MCF 10A (cell line): ENCODE results near the gene PGR. TPM values are rescaled to one million over a fixed set of nuclear protein-coding genes. Genes with fewer than 3 reads are reported as not detected.
A peak's percentile ranks its signal among the peaks of the same experiment; 100 is the strongest.

Experiments
- Bru-seq: library from RNA; stranded (reverse); fragments of 400-500 nt; gene quantifications from one replicate; lab custom pipeline; 2021; lab: Mats Ljungman, UMichigan
- BruChase-seq, 2 experiments: library from RNA; stranded (reverse); fragments of 400-500 nt; gene quantifications; one replicate each; lab custom pipeline; 2021; lab: Mats Ljungman, UMichigan
- BruUV-seq: library from RNA; stranded (reverse); fragments of 400-500 nt; replicated peaks from 2 replicates; lab custom pipeline; 2021; lab: Mats Ljungman, UMichigan
- CTCF ChIA-PET: fragments of 300-600 bp; sonication (Branson Sonifier 250); formaldehyde crosslinking; extraction: SDS; loops from one replicate; lab custom pipeline; 2021; ENCODE audit warnings: antibody characterized with exemption, inconsistent platforms; lab: Yijun Ruan, JAX
- POLR2A ChIA-PET: fragments of 300-600, 350-650 bp; sonication (Branson Sonifier 250); formaldehyde crosslinking; extraction: SDS; loops from one replicate; lab custom pipeline; 2020; ENCODE audit warnings: antibody characterized with exemption, inconsistent platforms; lab: Yijun Ruan, JAX
- DNase-seq: peaks from one replicate; pipeline ENCODE4 v3.0.0-alpha.2; 2018; ENCODE audit not compliant: unreplicated experiment
- H3K27ac Mint-ChIP-seq: one replicate; pipeline ENCODE4 v1.8.0; 2022; ENCODE audit warnings: mild to moderate bottlenecking, low read depth, mixed read lengths; ENCODE audit not compliant: unreplicated experiment
- H3K27me3 Mint-ChIP-seq: one replicate; pipeline ENCODE4 v1.8.0; 2022; ENCODE audit warnings: mixed read lengths; ENCODE audit not compliant: insufficient read depth, unreplicated experiment
- H3K36me3 Mint-ChIP-seq: one replicate; pipeline ENCODE4 v1.8.0; 2022; ENCODE audit warnings: mild to moderate bottlenecking, moderate library complexity, mixed read lengths; ENCODE audit not compliant: insufficient read depth, unreplicated experiment
- H3K4me1 Mint-ChIP-seq: one replicate; pipeline ENCODE4 v1.8.0; 2022; ENCODE audit warnings: mixed read lengths; ENCODE audit not compliant: insufficient read depth, unreplicated experiment
- H3K4me3 Mint-ChIP-seq: one replicate; pipeline ENCODE4 v1.8.0; 2022; ENCODE audit warnings: mild to moderate bottlenecking, moderate library complexity, mixed read lengths; ENCODE audit not compliant: unreplicated experiment
- H3K9me3 Mint-ChIP-seq: one replicate; pipeline ENCODE4 v1.8.0; 2022; ENCODE audit warnings: mixed read lengths; ENCODE audit not compliant: unreplicated experiment
- intact Hi-C: fragments of 100-400 bp; cut with micrococcal nuclease; formaldehyde crosslinking; loops from 2 replicates; pipeline ENCODE4 v1.14.1; 2022
- long read RNA-seq: library from polyadenylated mRNA; stranded (forward); transcript quantifications from one replicate; pipeline ENCODE4 v2.0.0, GENCODE V29; 2022
- total RNA-seq: library from RNA; stranded (reverse); gene quantifications from 2 replicates; pipeline ENCODE4 v1.2.3, GENCODE V29; 2022
- TF ChIP-seq, protein P1 (sequence below): fragments of 200-600 bp; IDR thresholded peaks from one replicate; pipeline ENCODE4 v1.8.0; 2022; ENCODE audit warnings: antibody characterized with exemption, mild to moderate bottlenecking; ENCODE audit not compliant: unreplicated experiment

Gene PGR
- total RNA-seq (not detected in 2 replicates), Bru-seq, nascent RNA (percentile 2 among the genes with signal in this experiment), BruChase-seq, experiment 1, labeled RNA remaining after a 6-hour chase (percentile 1 among the genes with signal in this experiment), BruChase-seq, experiment 2, labeled RNA remaining after a 2-hour chase (percentile 1 among the genes with signal in this experiment)
- long read RNA-seq = 0 reads

DNA sequence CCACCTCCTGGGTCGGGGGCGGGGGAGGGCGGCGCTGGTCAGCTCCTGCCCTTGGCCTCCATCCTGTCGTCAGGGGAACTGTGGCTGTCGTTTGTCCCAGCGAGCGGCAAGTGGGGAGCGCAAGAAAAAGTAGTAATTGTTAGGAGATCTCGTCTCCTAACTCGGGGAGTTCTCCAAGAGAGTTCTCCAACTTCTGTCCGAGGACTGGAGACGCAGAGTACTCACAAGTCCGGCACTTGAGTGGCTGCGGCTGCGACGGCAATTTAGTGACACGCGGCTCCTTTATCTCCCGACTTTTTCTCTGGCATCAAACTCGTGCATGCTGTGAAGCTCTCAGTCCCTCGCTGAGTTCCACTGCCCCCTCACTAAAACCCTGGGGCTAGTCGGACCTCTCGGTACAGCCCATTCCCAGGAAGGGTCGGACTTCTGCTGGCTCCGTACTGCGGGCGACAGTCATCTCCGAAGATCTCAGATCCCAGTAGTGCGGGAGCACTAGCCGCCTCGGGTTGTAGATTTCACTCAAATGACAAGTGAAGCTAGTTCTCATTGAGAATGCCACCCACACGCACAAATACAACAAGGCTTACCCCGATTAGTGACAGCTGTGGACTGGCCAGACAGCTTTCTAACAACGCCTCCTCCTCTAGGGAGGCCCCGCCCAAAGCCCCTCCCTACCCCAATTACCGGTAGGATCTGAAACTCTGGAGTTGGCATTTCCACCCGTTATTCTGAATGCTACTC, at the start of gene PGR:
Gene PGR (minus strand): TSS at position 611 of the 741 bp plus-strand sequence. CDS start 743 bp downstream, outside the sequence.
- CTCF ChIA-PET = no interaction called here
- Mint-ChIP-seq H3K9me3 (no peaks in the 10 kb centered on the region), H3K27me3 (no peaks in the 10 kb centered on the region), H3K4me3 (no peak within 1 kb of the TSS), H3K36me3 (no peaks in the 10 kb centered on the region), H3K27ac (no peak within 1 kb of the TSS), H3K4me1 (no peaks in the 10 kb centered on the region)
- POLR2A ChIA-PET = no interaction called here
- TF ChIP-seq, protein P1, sequence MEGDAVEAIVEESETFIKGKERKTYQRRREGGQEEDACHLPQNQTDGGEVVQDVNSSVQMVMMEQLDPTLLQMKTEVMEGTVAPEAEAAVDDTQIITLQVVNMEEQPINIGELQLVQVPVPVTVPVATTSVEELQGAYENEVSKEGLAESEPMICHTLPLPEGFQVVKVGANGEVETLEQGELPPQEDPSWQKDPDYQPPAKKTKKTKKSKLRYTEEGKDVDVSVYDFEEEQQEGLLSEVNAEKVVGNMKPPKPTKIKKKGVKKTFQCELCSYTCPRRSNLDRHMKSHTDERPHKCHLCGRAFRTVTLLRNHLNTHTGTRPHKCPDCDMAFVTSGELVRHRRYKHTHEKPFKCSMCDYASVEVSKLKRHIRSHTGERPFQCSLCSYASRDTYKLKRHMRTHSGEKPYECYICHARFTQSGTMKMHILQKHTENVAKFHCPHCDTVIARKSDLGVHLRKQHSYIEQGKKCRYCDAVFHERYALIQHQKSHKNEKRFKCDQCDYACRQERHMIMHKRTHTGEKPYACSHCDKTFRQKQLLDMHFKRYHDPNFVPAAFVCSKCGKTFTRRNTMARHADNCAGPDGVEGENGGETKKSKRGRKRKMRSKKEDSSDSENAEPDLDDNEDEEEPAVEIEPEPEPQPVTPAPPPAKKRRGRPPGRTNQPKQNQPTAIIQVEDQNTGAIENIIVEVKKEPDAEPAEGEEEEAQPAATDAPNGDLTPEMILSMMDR = no peak
- no TSS peak for BruUV-seq
- intact Hi-C loops = no loop called here
- DNase-seq = no peak

DNA sequence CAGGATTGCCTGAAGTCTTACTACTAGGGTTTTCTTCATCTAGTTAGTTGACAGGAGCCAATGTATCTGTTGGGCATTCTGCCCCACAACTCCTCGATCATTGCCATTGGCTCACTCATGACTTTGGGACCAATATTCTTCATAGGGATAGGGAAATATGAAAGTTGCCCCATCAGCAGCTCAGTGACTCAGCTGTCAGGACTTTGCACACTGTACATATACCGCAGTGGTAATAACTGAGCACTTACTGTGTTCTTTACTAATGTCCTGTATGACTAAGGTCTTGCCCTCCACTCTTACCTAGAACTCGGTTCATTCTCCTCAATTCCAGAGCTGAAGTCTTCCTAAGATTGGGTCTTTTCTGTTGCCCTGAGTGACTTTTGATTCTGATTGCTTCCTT, 46.8 kb upstream of the PGR start:
- TF ChIP-seq, protein P1 = no peak
- H3K9me3 Mint-ChIP-seq = no peaks in the 10 kb centered on the region
- ChIA-PET POLR2A (no interaction called here), CTCF (interaction anchor here (1.5 kb wide), 1 partner anchor 10 kb away, joined by 3 read pairs; no protein-coding TSS in a partner anchor)
- no TSS peak for BruUV-seq
- intact Hi-C loops = no loop called here
- peak; percentile 46 for DNase-seq
- no peaks in the 10 kb centered on the region for H3K4me1 Mint-ChIP-seq
- H3K27me3 Mint-ChIP-seq = no peaks in the 10 kb centered on the region
- no peak overlapping the region for H3K4me3 Mint-ChIP-seq
- H3K27ac Mint-ChIP-seq = no peak overlapping the region
- H3K36me3 Mint-ChIP-seq = no peaks in the 10 kb centered on the region

- H3K4me3 Mint-ChIP-seq = no peak overlapping the region
- no TSS peak for BruUV-seq
- CTCF ChIA-PET = interaction anchor here (0.6 to 1.4 kb wide), 2 partner anchors 86 to 189 kb away, joined by 3 read pairs; no protein-coding TSS in a partner anchor
- TF ChIP-seq, protein P1 = no peak
- H3K4me1 Mint-ChIP-seq = no peaks in the 10 kb centered on the region
- H3K36me3 Mint-ChIP-seq = no peaks in the 10 kb centered on the region
- DNase-seq = no peak
- H3K27me3 Mint-ChIP-seq = peaks cover 13% of the 10 kb centered on the region
- H3K27ac Mint-ChIP-seq = no peak overlapping the region
- no peaks in the 10 kb centered on the region for H3K9me3 Mint-ChIP-seq
- intact Hi-C loops = no loop called here
- POLR2A ChIA-PET = interaction anchor here (1.6 kb wide), 1 partner anchor 12 kb away, joined by 3 read pairs; no protein-coding TSS in a partner anchor
Measured at GRCh38 chr11:101169944-101170343, 40.3 kb upstream of the PGR start.

DNA sequence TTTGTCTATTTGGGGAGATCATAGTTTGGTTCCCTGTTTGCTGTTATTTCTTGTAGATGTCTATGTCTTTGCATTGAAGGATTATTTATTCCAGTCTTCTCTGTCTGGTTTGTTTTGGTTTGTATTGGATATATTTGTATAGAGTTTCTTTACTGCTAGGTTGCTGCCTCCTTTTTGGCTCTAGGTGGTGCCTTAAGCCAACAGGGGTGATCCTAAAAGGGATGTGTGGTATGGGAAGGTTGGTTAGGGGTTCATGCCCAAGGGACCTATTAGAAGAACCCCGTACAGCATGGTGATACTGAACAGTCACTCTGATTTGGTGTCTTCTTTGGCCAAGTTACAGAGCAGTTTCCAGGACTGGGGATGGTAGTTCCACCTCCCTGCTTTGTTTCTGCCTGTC, 36.4 kb upstream of the PGR start:
- no peaks in the 10 kb centered on the region for H3K9me3 Mint-ChIP-seq
- H3K4me3 Mint-ChIP-seq = no peak overlapping the region
- DNase-seq = no peak
- H3K27ac Mint-ChIP-seq = no peak overlapping the region
- H3K4me1 Mint-ChIP-seq = no peaks in the 10 kb centered on the region
- no TSS peak for BruUV-seq
- intact Hi-C loops = no loop called here
- no peaks in the 10 kb centered on the region for H3K36me3 Mint-ChIP-seq
- ChIA-PET POLR2A (interaction anchor here (0.6 kb wide), 1 partner anchor 1016 kb away, joined by 3 read pairs; no protein-coding TSS in a partner anchor), CTCF (no interaction called here)
- H3K27me3 Mint-ChIP-seq = peaks cover 13% of the 10 kb centered on the region
- TF ChIP-seq, protein P1 = no peak
